K562 (cell line): Measurements from ENCODE around the gene GFI1. TPM values are rescaled to one million over a fixed set of nuclear protein-coding genes. Genes with fewer than 3 reads are reported as not detected.

Experiments
- ATF1 ChIP-seq, 2 experiments: fragments of 450-650 bp in 1 of 2; IDR thresholded peaks; 2 replicates each; pipeline ENCODE4 v1.6.1; 2016; ENCODE audit warnings: missing compliant biosample characterization in 1 of 2, missing genetic modification characterization in 1 of 2
- CBFB ChIP-seq: sonication (generic); formaldehyde crosslinking; IDR thresholded peaks from 2 replicates; pipeline ENCODE4 v1.4.0; 2020; ENCODE audit warnings: mild to moderate bottlenecking, missing genetic modification reagents
- CREB1 ChIP-seq, 2 experiments: sonication (generic) in 1 of 2; formaldehyde crosslinking in 1 of 2; IDR thresholded peaks; 2 replicates each; pipeline versions ENCODE4 v1.6.1 to v1.8.0; 2012 to 2022; ENCODE audit warnings: inconsistent platforms in 1 of 2, mild to moderate bottlenecking in 1 of 2, missing genetic modification reagents in 1 of 2, moderate library complexity in 1 of 2
- EWSR1 ChIP-seq: fragments of 450-650 bp; IDR thresholded peaks from 2 replicates; pipeline ENCODE4 v1.6.1; 2018; ENCODE audit warnings: borderline replicate concordance, mild to moderate bottlenecking, low read depth, moderate library complexity; ENCODE audit not compliant: partially characterized antibody
- HMG20A ChIP-seq: fragments of 450-650 bp; formaldehyde crosslinking; conservative IDR thresholded peaks from 2 replicates; pipeline ENCODE4 v1.4.0; 2020; ENCODE audit warnings: mild to moderate bottlenecking, mixed read lengths
- MBD2 ChIP-seq: sonication (generic); IDR thresholded peaks from 2 replicates; pipeline ENCODE4 v1.6.1; 2016; ENCODE audit warnings: low read depth, borderline replicate concordance
- NR1H2 ChIP-seq: sonication (generic); formaldehyde crosslinking; IDR thresholded peaks from 2 replicates; pipeline ENCODE4 v1.4.0; 2020; ENCODE audit warnings: mild to moderate bottlenecking, missing genetic modification reagents
- PRMT5 ChIP-seq: sonication (generic); formaldehyde crosslinking; IDR thresholded peaks from 2 replicates; pipeline ENCODE4 v1.5.0; 2020; ENCODE audit warnings: missing genetic modification reagents
- STAT5B ChIP-seq: fragments of 250-450 bp; sonication (Bioruptor Pico); IDR thresholded peaks from 2 replicates; pipeline ENCODE4 v1.8.0; 2021; ENCODE audit warnings: mild to moderate bottlenecking, inconsistent platforms
- ZBTB40 ChIP-seq, 2 experiments: fragments of 450-650 bp in 1 of 2; sonication (generic) in 1 of 2; formaldehyde crosslinking in 1 of 2; IDR thresholded peaks; 2 replicates each; pipeline versions ENCODE4 v1.7.1 to v1.9.0; 2016 to 2022; ENCODE audit warnings: inconsistent platforms in 1 of 2, mild to moderate bottlenecking in 1 of 2, missing genetic modification reagents in 1 of 2
- polyA plus RNA-seq, 8 experiments: library from polyadenylated mRNA; depleted of rRNA in 4 of 8; stranded (reverse) in 5 of 8; unstranded in 3 of 8; fragments of >200 nt; fragmentation: Nextera tagmentation in 2 of 8; fragmentation: Illumina TruSeq in 1 of 8; extraction: Ambion mirVana in 2 of 8; extraction: Trizol in 1 of 8; gene quantifications; 2 replicates each; pipeline versions ENCODE4 v1.2.1 to v1.2.3, GENCODE V29; 2011 to 2014; ENCODE audit warnings: inconsistent platforms in 1 of 8, missing spikeins in 1 of 8
- total RNA-seq, 7 experiments: library from RNA; depleted of rRNA in 6 of 7; stranded (reverse); fragments of >200 nt in 6 of 7; fragmentation: Illumina TruSeq in 2 of 7; extraction: Trizol in 2 of 7; gene quantifications; 2 replicates each; pipeline versions ENCODE4 v1.2.1 to v1.2.3, GENCODE V29; 2011 to 2021; ENCODE audit warnings: low replicate concordance in 1 of 7
- TF ChIP-seq, protein P1 (sequence below): sonication (generic); formaldehyde crosslinking; IDR thresholded peaks from 2 replicates; pipeline ENCODE4 v1.8.1; 2023; ENCODE audit warnings: missing genetic modification reagents, mild to moderate bottlenecking, borderline replicate concordance

GFI1 gene
- total and polyA plus RNA-seq, 9 of the 15 experiments (the other 6 are each of a cell fraction or from before 2014, with no cell fraction given): 0.07 to 0.93 (median 0.46) TPM

DNA sequence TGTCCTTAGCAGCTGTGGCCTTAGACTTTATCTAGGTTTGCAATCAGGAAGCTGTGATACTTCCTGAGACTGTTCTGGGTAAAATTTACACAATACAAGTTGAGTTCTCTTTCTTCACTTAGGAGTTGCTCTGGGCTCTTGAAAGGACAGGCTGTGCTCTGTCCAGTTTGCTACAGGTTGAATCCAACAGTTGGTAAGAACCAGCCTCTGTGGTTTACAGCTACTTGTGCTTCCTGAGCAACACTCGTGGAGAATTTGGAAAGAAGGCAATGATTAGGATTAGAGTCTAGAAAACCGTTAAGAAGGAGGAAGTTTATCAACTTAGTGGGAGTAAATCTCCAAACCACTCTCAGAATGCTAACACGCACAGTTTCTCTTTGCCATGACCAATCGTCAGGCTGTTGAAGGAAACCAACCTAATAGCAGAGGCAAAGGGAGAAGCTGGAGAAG is 26.8 kb downstream of the GFI1 start (continued):
- TF ChIP-seq, protein P1, sequence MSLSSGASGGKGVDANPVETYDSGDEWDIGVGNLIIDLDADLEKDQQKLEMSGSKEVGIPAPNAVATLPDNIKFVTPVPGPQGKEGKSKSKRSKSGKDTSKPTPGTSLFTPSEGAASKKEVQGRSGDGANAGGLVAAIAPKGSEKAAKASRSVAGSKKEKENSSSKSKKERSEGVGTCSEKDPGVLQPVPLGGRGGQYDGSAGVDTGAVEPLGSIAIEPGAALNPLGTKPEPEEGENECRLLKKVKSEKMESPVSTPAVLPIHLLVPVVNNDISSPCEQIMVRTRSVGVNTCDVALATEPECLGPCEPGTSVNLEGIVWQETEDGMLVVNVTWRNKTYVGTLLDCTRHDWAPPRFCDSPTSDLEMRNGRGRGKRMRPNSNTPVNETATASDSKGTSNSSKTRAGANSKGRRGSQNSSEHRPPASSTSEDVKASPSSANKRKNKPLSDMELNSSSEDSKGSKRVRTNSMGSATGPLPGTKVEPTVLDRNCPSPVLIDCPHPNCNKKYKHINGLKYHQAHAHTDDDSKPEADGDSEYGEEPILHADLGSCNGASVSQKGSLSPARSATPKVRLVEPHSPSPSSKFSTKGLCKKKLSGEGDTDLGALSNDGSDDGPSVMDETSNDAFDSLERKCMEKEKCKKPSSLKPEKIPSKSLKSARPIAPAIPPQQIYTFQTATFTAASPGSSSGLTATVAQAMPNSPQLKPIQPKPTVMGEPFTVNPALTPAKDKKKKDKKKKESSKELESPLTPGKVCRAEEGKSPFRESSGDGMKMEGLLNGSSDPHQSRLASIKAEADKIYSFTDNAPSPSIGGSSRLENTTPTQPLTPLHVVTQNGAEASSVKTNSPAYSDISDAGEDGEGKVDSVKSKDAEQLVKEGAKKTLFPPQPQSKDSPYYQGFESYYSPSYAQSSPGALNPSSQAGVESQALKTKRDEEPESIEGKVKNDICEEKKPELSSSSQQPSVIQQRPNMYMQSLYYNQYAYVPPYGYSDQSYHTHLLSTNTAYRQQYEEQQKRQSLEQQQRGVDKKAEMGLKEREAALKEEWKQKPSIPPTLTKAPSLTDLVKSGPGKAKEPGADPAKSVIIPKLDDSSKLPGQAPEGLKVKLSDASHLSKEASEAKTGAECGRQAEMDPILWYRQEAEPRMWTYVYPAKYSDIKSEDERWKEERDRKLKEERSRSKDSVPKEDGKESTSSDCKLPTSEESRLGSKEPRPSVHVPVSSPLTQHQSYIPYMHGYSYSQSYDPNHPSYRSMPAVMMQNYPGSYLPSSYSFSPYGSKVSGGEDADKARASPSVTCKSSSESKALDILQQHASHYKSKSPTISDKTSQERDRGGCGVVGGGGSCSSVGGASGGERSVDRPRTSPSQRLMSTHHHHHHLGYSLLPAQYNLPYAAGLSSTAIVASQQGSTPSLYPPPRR (CRISPR knock-in tag): no peak
- TF ChIP-seq MBD2 (no peak), ZBTB40 (IDR thresholded peaks at IDR 0.05) (0 out of 2 replicates have a peak, but pooled peaks have one; percentile 23), ZBTB40 (CRISPR knock-in tag; IDR thresholded peaks at IDR 0.05) (no peak), CREB1 (IDR thresholded peaks at IDR 0.05) (no peak), CREB1 (CRISPR knock-in tag; IDR thresholded peaks at IDR 0.05) (no peak), STAT5B (CRISPR knock-in tag) (no peak), NR1H2 (CRISPR knock-in tag) (no peak), HMG20A (no peak), ATF1 (CRISPR knock-in tag; IDR thresholded peaks at IDR 0.05) (no peak), ATF1 (tag; IDR thresholded peaks at IDR 0.05) (no peak), EWSR1 (no peak), CBFB (CRISPR knock-in tag) (no peak), PRMT5 (CRISPR knock-in tag) (no peak)
